B cell (primary cell): ENCODE results near the gene SEPTIN3. TPM values are rescaled to one million over a fixed set of nuclear protein-coding genes. Genes with fewer than 3 reads are reported as not detected.

Experiments
- ATAC-seq: fragments of 200-7000 bp; cut with Tn5 transposase; one replicate; pipeline ENCODE4 v1.10.0; 2021; ENCODE audit warnings: low read depth, mild to moderate bottlenecking, moderate number of reproducible peaks, moderate library complexity
- CTCF ChIA-PET: fragments of 350-600 bp; sonication (Branson Sonifier 250); formaldehyde crosslinking; loops from one replicate; lab custom pipeline; 2021; ENCODE audit warnings: antibody characterized with exemption, inconsistent platforms; lab: Charles Lee
- POLR2A ChIA-PET: fragments of 350-600 bp; sonication (Branson Sonifier 250); formaldehyde crosslinking; loops from one replicate; lab custom pipeline; 2021; ENCODE audit warnings: antibody characterized with exemption; lab: Charles Lee
- DNase-seq: peaks from one replicate; pipeline ENCODE4 v3.0.0; 2013
- H2AFZ ChIP-seq: 2 replicates; pipeline ENCODE4 v1.6.1; 2012; ENCODE audit warnings: mild to moderate bottlenecking, low read depth, low read length; ENCODE audit not compliant: insufficient read depth, poor library complexity, severe bottlenecking
- H3K27ac ChIP-seq, 2 donors: 1 replicate in 1 of 2; 2 replicates in 1 of 2; pipeline ENCODE4 v1.5.1; 2012 to 2013; ENCODE audit warnings: low read length in 2 of 2, mild to moderate bottlenecking in 2 of 2, moderate library complexity in 1 of 2
- H3K27me3 ChIP-seq, 4 experiments: fragments of 200-600 bp in 1 of 4; sonication (generic) in 1 of 4; replicated peaks in 1 of 4; 1 replicate in 2 of 4; 2 replicates in 2 of 4; pipeline versions ENCODE4 v1.6.1 to v1.7.0; 2013 to 2016; ENCODE audit warnings: low read length in 3 of 4, mild to moderate bottlenecking in 2 of 4, mixed read lengths in 1 of 4, moderate library complexity in 1 of 4; ENCODE audit not compliant: insufficient read depth in 4 of 4, control insufficient read depth in 3 of 4; ENCODE audit errors: control extremely low read depth in 1 of 4
- H3K36me3 ChIP-seq, 2 experiments: replicated peaks in 1 of 2; 1 replicate in 1 of 2; 2 replicates in 1 of 2; pipeline versions ENCODE4 v1.6.1 to v1.7.1; 2013; ENCODE audit warnings: low read length in 1 of 2; ENCODE audit not compliant: insufficient read depth in 2 of 2, control insufficient read depth in 1 of 2; ENCODE audit errors: control extremely low read depth in 1 of 2, extremely low read depth in 1 of 2
- H3K4me1 ChIP-seq, 2 donors: fragments of 200-600 bp in 1 of 2; sonication (generic) in 1 of 2; 1 replicate in 1 of 2; 2 replicates in 1 of 2; pipeline versions ENCODE4 v1.5.1 to v1.6.1; 2013 to 2017; ENCODE audit warnings: low read length in 2 of 2; ENCODE audit not compliant: control insufficient read depth in 2 of 2, insufficient read depth in 2 of 2
- H3K4me2 ChIP-seq: replicated peaks from 2 replicates; pipeline ENCODE3; 2012; ENCODE audit warnings: mild to moderate bottlenecking, low read depth, low read length; ENCODE audit not compliant: poor library complexity, severe bottlenecking
- H3K4me3 ChIP-seq, 5 experiments: fragments of 200-600 bp in 1 of 5; sonication (generic) in 1 of 5; 1 replicate in 3 of 5; 2 replicates in 2 of 5; pipeline versions ENCODE4 v1.5.1 to v1.7.0; 2011 to 2016; ENCODE audit warnings: low read length in 4 of 5, mild to moderate bottlenecking in 4 of 5, low read depth in 2 of 5, control low read depth in 1 of 5, moderate library complexity in 1 of 5; ENCODE audit not compliant: insufficient read depth in 1 of 5; ENCODE audit errors: control extremely low read depth in 1 of 5, extremely low read depth in 1 of 5
- H3K79me2 ChIP-seq: fragments of 200-600 bp; sonication (generic); one replicate; pipeline ENCODE4 v1.6.0; 2016; ENCODE audit warnings: low read length; ENCODE audit not compliant: control insufficient read depth, insufficient read depth
- H3K9ac ChIP-seq: fragments of 200-600 bp; sonication (generic); 2 replicates; pipeline ENCODE4 v1.6.1; 2017; ENCODE audit warnings: mild to moderate bottlenecking, low read length, moderate library complexity
- H3K9me3 ChIP-seq, 3 donors: one replicate each; pipeline versions ENCODE4 v1.6.1 to v1.7.1; 2013; ENCODE audit warnings: low read length in 2 of 3; ENCODE audit not compliant: control insufficient read depth in 2 of 3, insufficient read depth in 1 of 3; ENCODE audit errors: control extremely low read depth in 1 of 3
- H4K20me1 ChIP-seq: 2 replicates; pipeline ENCODE4 v1.6.0; 2012; ENCODE audit warnings: mild to moderate bottlenecking, low read length; ENCODE audit not compliant: insufficient read depth, control insufficient read depth, poor library complexity, severe bottlenecking
- H3K27ac Mint-ChIP-seq: one replicate; pipeline ENCODE4 v1.8.0; 2021; ENCODE audit warnings: mixed read lengths
- H3K27me3 Mint-ChIP-seq: one replicate; pipeline ENCODE4 v1.8.0; 2021; ENCODE audit warnings: mixed read lengths
- H3K4me1 Mint-ChIP-seq: one replicate; pipeline ENCODE4 v1.8.0; 2021; ENCODE audit warnings: mixed read lengths
- H3K4me3 Mint-ChIP-seq: one replicate; pipeline ENCODE4 v1.8.0; 2021; ENCODE audit warnings: mixed read lengths
- H3K9me3 Mint-ChIP-seq: one replicate; pipeline ENCODE4 v1.8.0; 2022; ENCODE audit warnings: mixed read lengths; ENCODE audit not compliant: insufficient read depth
- EZH2 ChIP-seq: IDR thresholded peaks from 2 replicates; pipeline ENCODE4 v1.6.1; 2012; ENCODE audit warnings: borderline replicate concordance, low read depth, mild to moderate bottlenecking, moderate library complexity, low read length; ENCODE audit not compliant: insufficient read depth, poor library complexity, severe bottlenecking
- WGBS: methylation state at CpG from one replicate; pipeline ENCODE4 v1.1.5; 2013; ENCODE audit warnings: missing lambda C conversion rate; ENCODE audit not compliant: insufficient coverage; 5-methylcytosine and 5-hydroxymethylcytosine counted together
- intact Hi-C: fragments of 100-400 bp; cut with micrococcal nuclease; formaldehyde crosslinking; loops from one replicate; pipeline ENCODE4 v1.10.0; 2022
- polyA plus RNA-seq: library from polyadenylated mRNA; depleted of rRNA; stranded (reverse); fragments of >200 nt; gene quantifications from 2 replicates; pipeline ENCODE4 v1.2.3, GENCODE V29; 2012
- total RNA-seq, 2 donors: library from RNA; stranded (reverse); fragments of 120-200 nt in 1 of 2; gene quantifications; 1 replicate in 1 of 2; 2 replicates in 1 of 2; pipeline versions ENCODE4 v1.2.3 to v1.2.4, GENCODE V29; 2013 to 2022
- TF ChIP-seq, protein P1 (sequence below): fragments of 200-600 bp; IDR thresholded peaks from one replicate; pipeline ENCODE4 v1.8.0; 2022; ENCODE audit warnings: antibody characterized with exemption, mild to moderate bottlenecking

SEPTIN3 gene
- total and polyA plus RNA-seq, 2 donors (not counting 1 experiment from before 2014, with no cell fraction given) = 0.06 to 0.39 TPM

DNA sequence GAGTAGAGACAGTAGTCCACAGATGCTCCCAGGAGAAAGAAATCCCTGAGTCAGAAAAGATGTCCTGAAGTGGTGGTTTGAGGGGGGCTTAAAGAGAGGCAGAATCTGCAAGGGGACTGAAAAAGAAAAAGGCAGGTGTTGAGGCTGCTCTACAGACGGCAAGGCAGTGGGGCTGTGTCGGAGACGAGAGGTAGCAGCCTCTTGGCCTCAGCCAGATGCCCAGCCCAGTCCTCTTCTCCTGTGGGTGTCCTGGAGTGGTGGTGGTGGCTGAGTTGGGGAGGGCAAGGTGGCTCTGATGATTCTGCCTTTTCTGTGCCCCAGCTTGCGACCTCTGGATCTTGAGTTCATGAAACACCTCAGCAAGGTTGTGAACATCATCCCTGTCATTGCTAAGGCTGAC lies 20.0 kb downstream of the SEPTIN3 start:
- Histone ChIP-seq H3K27ac (no peak overlapping the region), H3K9ac (no peak overlapping the region), H3K9me3 (no peaks in the 10 kb centered on the region), H4K20me1 (no peaks in the 10 kb centered on the region), H2AFZ (no peak overlapping the region), H3K4me3 (no peak overlapping the region), H3K36me3 (no peaks in the 10 kb centered on the region), H3K27me3 (peaks cover 0 to 6% (median 0%) of the 10 kb centered on the region in 4 experiments), H3K4me2 (no peak overlapping the region), H3K4me1 (no peaks in the 10 kb centered on the region), H3K79me2 (no peaks in the 10 kb centered on the region)
- 87% methylated on average over 4 of the region's 4 CpGs for WGBS
- H3K9me3 Mint-ChIP-seq = no peaks in the 10 kb centered on the region
- ATAC-seq (no peak), DNase-seq (no peak)
- CTCF ChIA-PET = interaction anchor here (0.6 to 0.7 kb wide), 2 partner anchors 11 to 51 kb away, joined by 3 read pairs; no protein-coding TSS in a partner anchor
- TF ChIP-seq, protein P1, sequence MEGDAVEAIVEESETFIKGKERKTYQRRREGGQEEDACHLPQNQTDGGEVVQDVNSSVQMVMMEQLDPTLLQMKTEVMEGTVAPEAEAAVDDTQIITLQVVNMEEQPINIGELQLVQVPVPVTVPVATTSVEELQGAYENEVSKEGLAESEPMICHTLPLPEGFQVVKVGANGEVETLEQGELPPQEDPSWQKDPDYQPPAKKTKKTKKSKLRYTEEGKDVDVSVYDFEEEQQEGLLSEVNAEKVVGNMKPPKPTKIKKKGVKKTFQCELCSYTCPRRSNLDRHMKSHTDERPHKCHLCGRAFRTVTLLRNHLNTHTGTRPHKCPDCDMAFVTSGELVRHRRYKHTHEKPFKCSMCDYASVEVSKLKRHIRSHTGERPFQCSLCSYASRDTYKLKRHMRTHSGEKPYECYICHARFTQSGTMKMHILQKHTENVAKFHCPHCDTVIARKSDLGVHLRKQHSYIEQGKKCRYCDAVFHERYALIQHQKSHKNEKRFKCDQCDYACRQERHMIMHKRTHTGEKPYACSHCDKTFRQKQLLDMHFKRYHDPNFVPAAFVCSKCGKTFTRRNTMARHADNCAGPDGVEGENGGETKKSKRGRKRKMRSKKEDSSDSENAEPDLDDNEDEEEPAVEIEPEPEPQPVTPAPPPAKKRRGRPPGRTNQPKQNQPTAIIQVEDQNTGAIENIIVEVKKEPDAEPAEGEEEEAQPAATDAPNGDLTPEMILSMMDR = no peak
- peaks cover 25% of the 10 kb centered on the region for H3K27me3 Mint-ChIP-seq
- H3K4me3 Mint-ChIP-seq = no peak overlapping the region
- H3K4me1 Mint-ChIP-seq = no peaks in the 10 kb centered on the region
- POLR2A ChIA-PET = no interaction called here
- intact Hi-C loops = no loop called here
- H3K27ac Mint-ChIP-seq = no peak overlapping the region

DNA sequence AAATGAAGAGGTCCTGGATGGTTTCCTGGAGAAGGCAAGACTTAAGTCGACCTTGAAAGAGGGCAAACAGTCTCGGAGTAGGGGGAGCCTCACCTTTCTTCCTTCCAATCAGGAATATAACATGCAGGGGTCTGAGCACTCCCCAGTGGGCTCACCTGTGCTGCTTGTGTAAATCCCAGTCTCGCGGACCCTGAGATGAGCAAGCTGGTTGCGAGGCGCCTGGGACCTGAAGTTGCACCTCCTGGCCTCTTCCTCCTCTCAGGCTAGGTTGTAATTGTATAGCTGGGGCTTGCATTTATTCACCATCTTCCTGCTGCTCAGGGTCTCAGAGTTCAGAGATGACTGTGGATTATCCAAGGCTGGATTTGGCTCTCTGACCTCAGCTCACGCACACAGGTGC lies 21.9 kb downstream of the SEPTIN3 start:
- intact Hi-C loops = no loop called here

More for the DNA sequence above, 21.9 kb downstream of the SEPTIN3 start:
- no peak overlapping the region for H3K4me2 ChIP-seq
- no peaks in the 10 kb centered on the region for H3K4me1 ChIP-seq
- no peaks in the 10 kb centered on the region for H3K79me2 ChIP-seq
- no peak overlapping the region for H3K27ac Mint-ChIP-seq
- TF ChIP-seq, protein P1 = no peak
- no peak for TF ChIP-seq EZH2
- WGBS = 97% methylated on average over 5 of the region's 7 CpGs
- DNase-seq (no peak), ATAC-seq (no peak)
- H2AFZ ChIP-seq = no peak overlapping the region
- H3K9me3 ChIP-seq = no peaks in the 10 kb centered on the region
- no peak overlapping the region for H3K4me3 Mint-ChIP-seq
- no peaks in the 10 kb centered on the region for H4K20me1 ChIP-seq
- no peaks in the 10 kb centered on the region for H3K9me3 Mint-ChIP-seq
- ChIA-PET POLR2A (interaction anchor here (0.6 to 0.7 kb wide), 2 partner anchors 372 to 1129 kb away, joined by 4 to 8 read pairs; no protein-coding TSS in a partner anchor), CTCF (interaction anchor here (0.8 kb wide), 1 partner anchor 24 kb away, joined by 4 read pairs; no protein-coding TSS in a partner anchor)
- H3K27me3 Mint-ChIP-seq = peaks cover 17% of the 10 kb centered on the region
- H3K4me1 Mint-ChIP-seq = no peaks in the 10 kb centered on the region
- peaks cover 0 to 4% (median 0%) of the 10 kb centered on the region in 4 experiments for H3K27me3 ChIP-seq
- no peak overlapping the region for H3K27ac ChIP-seq
- no peak overlapping the region for H3K4me3 ChIP-seq
- H3K9ac ChIP-seq = no peak overlapping the region
- H3K36me3 ChIP-seq = no peaks in the 10 kb centered on the region
